ENCODE results near the gene NT5DC3. TPM values are rescaled to one million over a fixed set of nuclear protein-coding genes. Genes with fewer than 3 reads are reported as not detected.

The NT5DC3 gene
- total and polyA plus RNA-seq, 2 donors (not counting 3 experiments of a cell fraction or from before 2014, with no cell fraction given), result 1.5 to 6.7 TPM

DNA sequence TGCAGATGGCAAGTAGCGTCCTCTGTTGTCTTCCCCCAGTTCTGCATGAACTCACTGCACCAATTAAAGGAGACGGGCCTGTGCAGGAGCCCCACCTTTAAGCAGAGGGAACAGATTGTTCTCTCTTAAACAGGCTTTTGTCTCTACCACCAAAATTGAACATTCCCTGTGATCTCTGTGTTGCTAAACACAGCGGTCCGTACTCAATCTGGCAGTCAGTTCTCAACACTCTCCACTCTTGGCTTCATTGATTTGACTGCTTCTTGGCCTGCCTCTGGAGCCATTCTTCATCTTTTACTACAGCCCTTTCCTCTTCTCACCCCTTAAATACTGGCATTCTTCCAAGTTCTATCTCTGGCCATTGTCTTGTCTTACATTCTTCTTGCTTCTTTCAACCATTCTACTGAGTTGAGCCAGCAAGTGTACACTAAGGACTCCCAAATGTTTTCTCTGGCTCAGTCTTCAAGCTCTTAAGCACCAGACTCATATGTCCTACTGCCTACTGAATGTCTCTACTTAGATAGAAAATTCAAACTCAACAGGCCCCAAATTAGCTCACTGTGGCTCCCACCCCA lies 8.0 kb upstream of the NT5DC3 start:
- DNase-seq (ENCODE audit: low read depth, low spot score), result no peak
- Histone ChIP-seq H3K79me2 (ENCODE audit: control insufficient read depth, insufficient read depth, low read length) (no peaks in the 10 kb centered on the region), H4K20me1 (replicated peaks; ENCODE audit: control insufficient read depth, extremely low read depth, insufficient read depth, low read length) (no peaks in the 10 kb centered on the region), H3K27ac (ENCODE audit: insufficient read depth, low read depth, low read length) (no peak overlapping the region), H3K27me3 (ENCODE audit: control insufficient read depth in 2 of 2, insufficient read depth in 2 of 2, low read length in 2 of 2) (peaks cover 7 to 13% of the 10 kb centered on the region in 2 experiments), H3K9ac (replicated peaks; ENCODE audit: extremely low read depth, insufficient read depth, low read length) (no peak overlapping the region), H3K9me3 (replicated peaks; ENCODE audit: control insufficient read depth, insufficient read depth, low read length) (no peaks in the 10 kb centered on the region), H2AFZ (ENCODE audit: low read depth, low read length) (no peak overlapping the region), H3K4me1 (ENCODE audit: control insufficient read depth, extremely low read depth, insufficient read depth, low read length) (no peaks in the 10 kb centered on the region), H3K4me2 (ENCODE audit: insufficient read depth, low read length) (no peak overlapping the region), H3K36me3 (ENCODE audit: control insufficient read depth in 2 of 2, extremely low read depth in 1 of 2, insufficient read depth in 2 of 2, low read length in 2 of 2) (no peaks in the 10 kb centered on the region), H3K4me3 (replicated peaks in 1 of 3; ENCODE audit: insufficient read depth in 1 of 3, low read depth in 1 of 3, low read length in 3 of 3) (no peak overlapping the region), H3K9me1 (replicated peaks; ENCODE audit: control insufficient read depth, extremely low read depth, insufficient read depth, low read length) (no peaks in the 10 kb centered on the region)
- POLR2A ChIA-PET, result no interaction called here
- intact Hi-C loops (cut with micrococcal nuclease), result no loop called here
- TF ChIP-seq FOS (IDR thresholded peaks at IDR 0.05; ENCODE audit: borderline replicate concordance, insufficient read depth, low read length), result no peak
- TF ChIP-seq, protein P1, sequence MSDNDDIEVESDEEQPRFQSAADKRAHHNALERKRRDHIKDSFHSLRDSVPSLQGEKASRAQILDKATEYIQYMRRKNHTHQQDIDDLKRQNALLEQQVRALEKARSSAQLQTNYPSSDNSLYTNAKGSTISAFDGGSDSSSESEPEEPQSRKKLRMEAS (IDR thresholded peaks at IDR 0.05; ENCODE audit: insufficient read depth, insufficient read length), result no peak
- no peak for TF ChIP-seq POLR2AphosphoS5 (IDR thresholded peaks at IDR 0.05; ENCODE audit: insufficient read depth, low read depth, low read length)
- no peak for TF ChIP-seq GATA2 (IDR thresholded peaks at IDR 0.05; ENCODE audit: insufficient read depth, insufficient read length, low read depth, low read length)
- TF ChIP-seq JUN (IDR thresholded peaks at IDR 0.05; ENCODE audit: borderline replicate concordance, insufficient read depth, insufficient read length, low read depth), result no peak
- TF ChIP-seq POLR2A (IDR thresholded peaks at IDR 0.05; ENCODE audit: low read depth, low read length), result no peak
- TF ChIP-seq EZH2 (IDR thresholded peaks at IDR 0.05; ENCODE audit: borderline replicate concordance, low read depth, low read length, severe bottlenecking), result no peak
- TF ChIP-seq MYC (IDR thresholded peaks at IDR 0.05; ENCODE audit: low read depth, low read length), result no peak
- TF ChIP-seq, protein P2, sequence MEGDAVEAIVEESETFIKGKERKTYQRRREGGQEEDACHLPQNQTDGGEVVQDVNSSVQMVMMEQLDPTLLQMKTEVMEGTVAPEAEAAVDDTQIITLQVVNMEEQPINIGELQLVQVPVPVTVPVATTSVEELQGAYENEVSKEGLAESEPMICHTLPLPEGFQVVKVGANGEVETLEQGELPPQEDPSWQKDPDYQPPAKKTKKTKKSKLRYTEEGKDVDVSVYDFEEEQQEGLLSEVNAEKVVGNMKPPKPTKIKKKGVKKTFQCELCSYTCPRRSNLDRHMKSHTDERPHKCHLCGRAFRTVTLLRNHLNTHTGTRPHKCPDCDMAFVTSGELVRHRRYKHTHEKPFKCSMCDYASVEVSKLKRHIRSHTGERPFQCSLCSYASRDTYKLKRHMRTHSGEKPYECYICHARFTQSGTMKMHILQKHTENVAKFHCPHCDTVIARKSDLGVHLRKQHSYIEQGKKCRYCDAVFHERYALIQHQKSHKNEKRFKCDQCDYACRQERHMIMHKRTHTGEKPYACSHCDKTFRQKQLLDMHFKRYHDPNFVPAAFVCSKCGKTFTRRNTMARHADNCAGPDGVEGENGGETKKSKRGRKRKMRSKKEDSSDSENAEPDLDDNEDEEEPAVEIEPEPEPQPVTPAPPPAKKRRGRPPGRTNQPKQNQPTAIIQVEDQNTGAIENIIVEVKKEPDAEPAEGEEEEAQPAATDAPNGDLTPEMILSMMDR (IDR thresholded peaks at IDR 0.05; ENCODE audit: extremely low read depth in 1 of 2, insufficient read depth in 1 of 2, low read depth in 1 of 2, low read length in 2 of 2), result no peak
- FAIRE-seq, result no peak
- dilution Hi-C loops (cut with MboI; ENCODE audit: extremely low pct_ligation_motif_present, low sequenced_read_pairs), result no loop called here
- no TSS peak for BruUV-seq (replicated peaks)
- CTCF ChIA-PET, result no interaction called here

Measured in endothelial cell of umbilical vein (primary cell).